Mesothelial cell of epicardium (in vitro differentiated cells): Measurements from ENCODE around the gene NCK1. TPM values are rescaled to one million over a fixed set of nuclear protein-coding genes. Genes with fewer than 3 reads are reported as not detected.

Experiments used
- DNase-seq, 2 experiments: peaks; one replicate each; pipeline ENCODE4 v3.0.0; 2021; ENCODE audit warnings: low spot score in 2 of 2; ENCODE audit not compliant: unreplicated experiment in 2 of 2
- H3K27ac Mint-ChIP-seq: 2 replicates; pipeline ENCODE4 v1.8.0; 2021; ENCODE audit warnings: mixed read lengths
- H3K27me3 Mint-ChIP-seq: 2 replicates; pipeline ENCODE4 v1.8.0; 2021; ENCODE audit warnings: low read depth, mixed read lengths
- H3K36me3 Mint-ChIP-seq: 2 replicates; pipeline ENCODE4 v1.8.0; 2021; ENCODE audit warnings: mixed read lengths
- H3K4me1 Mint-ChIP-seq: 2 replicates; pipeline ENCODE4 v1.8.0; 2021; ENCODE audit warnings: mixed read lengths
- H3K4me3 Mint-ChIP-seq: 2 replicates; pipeline ENCODE4 v1.8.0; 2021; ENCODE audit warnings: mild to moderate bottlenecking, moderate library complexity, mixed read lengths
- H3K9me3 Mint-ChIP-seq: 2 replicates; pipeline ENCODE4 v1.8.0; 2021; ENCODE audit warnings: mixed read lengths
- total RNA-seq: library from RNA; stranded (reverse); gene quantifications from 3 replicates; pipeline ENCODE4 v1.2.1, GENCODE V29; 2021
- TF ChIP-seq, protein P1 (sequence below): fragments of 200-600 bp; sonication (generic); IDR thresholded peaks from one replicate; pipeline ENCODE4 v1.5.0; 2021; ENCODE audit warnings: antibody characterized with exemption; ENCODE audit not compliant: unreplicated experiment

Gene NCK1
- total RNA-seq, 1 donor from 2014 or later: 27.9 TPM

DNA sequence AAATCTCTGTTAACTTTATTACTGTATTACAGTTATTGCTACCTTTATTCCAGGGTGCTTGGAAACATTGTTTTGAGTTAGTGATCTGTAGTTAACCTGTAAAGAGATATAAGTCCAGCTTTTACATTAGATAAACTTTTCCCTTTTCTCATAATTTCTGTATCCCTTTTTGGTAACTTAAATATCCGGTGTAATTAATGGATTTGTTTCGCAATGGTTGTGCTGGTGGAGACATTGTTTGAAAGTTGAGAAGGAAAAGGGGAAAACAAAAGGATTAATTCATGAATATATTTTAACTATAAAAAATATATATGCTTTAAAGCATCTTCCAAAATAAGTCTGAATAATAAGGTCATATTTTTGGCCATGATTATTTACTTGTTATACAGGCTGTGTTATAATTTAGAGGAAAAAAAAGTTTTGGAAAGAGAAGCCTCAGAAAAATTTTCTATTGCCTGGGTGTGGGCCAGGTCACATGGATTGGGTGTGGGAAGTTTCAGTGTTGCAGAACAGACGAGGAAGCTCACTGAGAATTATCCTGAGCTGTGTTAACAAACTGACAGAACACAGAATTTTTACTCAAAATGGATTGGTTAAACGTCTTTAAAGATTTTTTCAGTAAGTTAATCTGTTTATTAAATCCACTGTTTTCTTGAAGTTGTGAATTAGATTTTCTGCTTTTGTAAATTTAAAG, 68.1 kb downstream of the NCK1 start:
- peaks cover 22% of the 10 kb centered on the region for H3K36me3 Mint-ChIP-seq
- H3K27ac Mint-ChIP-seq: peak overlapping the region; percentile 51
- no peak overlapping the region for H3K4me3 Mint-ChIP-seq

DNA sequence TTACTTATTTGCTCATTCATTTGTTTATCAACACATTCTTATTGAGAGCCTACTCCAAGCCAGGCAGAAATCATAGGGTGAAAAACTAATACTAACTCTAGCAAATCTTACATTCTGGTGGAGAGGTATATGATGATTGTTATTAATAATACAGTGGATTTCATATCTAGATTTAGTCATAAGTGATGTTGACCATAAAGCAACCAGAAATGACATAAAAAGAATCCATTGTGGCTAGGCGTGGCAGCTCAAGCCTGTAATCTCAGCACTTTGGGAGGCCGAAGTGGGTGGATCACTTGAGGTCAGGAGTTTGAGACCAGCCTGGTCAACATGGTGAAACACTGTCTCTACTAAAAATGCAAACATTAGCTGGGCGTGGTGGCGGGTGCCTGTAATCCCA, 69.6 kb downstream of the NCK1 start:
- Mint-ChIP-seq H3K4me1 (peaks cover 9% of the 10 kb centered on the region), H3K27ac (no peak overlapping the region), H3K4me3 (no peak overlapping the region), H3K27me3 (no peaks in the 10 kb centered on the region), H3K9me3 (peaks cover 4% of the 10 kb centered on the region), H3K36me3 (peaks cover 29% of the 10 kb centered on the region)
- DNase-seq: no peak
- TF ChIP-seq, protein P1, sequence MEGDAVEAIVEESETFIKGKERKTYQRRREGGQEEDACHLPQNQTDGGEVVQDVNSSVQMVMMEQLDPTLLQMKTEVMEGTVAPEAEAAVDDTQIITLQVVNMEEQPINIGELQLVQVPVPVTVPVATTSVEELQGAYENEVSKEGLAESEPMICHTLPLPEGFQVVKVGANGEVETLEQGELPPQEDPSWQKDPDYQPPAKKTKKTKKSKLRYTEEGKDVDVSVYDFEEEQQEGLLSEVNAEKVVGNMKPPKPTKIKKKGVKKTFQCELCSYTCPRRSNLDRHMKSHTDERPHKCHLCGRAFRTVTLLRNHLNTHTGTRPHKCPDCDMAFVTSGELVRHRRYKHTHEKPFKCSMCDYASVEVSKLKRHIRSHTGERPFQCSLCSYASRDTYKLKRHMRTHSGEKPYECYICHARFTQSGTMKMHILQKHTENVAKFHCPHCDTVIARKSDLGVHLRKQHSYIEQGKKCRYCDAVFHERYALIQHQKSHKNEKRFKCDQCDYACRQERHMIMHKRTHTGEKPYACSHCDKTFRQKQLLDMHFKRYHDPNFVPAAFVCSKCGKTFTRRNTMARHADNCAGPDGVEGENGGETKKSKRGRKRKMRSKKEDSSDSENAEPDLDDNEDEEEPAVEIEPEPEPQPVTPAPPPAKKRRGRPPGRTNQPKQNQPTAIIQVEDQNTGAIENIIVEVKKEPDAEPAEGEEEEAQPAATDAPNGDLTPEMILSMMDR: no peak

More for the DNA sequence above, 68.1 kb downstream of the NCK1 start:
- Mint-ChIP-seq H3K9me3 (no peaks in the 10 kb centered on the region), H3K4me1 (peaks cover 9% of the 10 kb centered on the region), H3K27me3 (no peaks in the 10 kb centered on the region)
- no peak for DNase-seq
- TF ChIP-seq, protein P1: no peak

DNA sequence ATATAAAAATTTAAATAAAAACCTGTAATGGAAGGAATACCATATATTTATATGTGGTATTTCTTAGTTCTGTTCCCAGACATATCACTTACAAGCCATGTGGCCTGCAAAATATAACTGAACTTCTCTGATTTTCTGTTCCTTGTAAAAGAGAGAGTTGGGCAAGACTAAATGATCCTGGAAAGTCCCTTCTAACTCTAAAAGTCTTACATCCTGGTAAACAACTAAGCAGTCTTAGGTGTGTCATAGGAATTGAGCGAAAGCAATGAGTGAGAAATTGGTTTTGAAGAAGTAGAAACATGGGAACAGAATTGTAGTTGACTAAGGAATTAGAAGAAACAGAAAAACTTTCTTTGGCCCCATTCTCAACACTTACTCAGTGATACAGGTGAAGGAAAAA, 70.5 kb downstream of the NCK1 start:
- H3K27ac Mint-ChIP-seq: no peak overlapping the region
- no peak for DNase-seq
- TF ChIP-seq, protein P1: no peak
- H3K4me1 Mint-ChIP-seq: peaks cover 9% of the 10 kb centered on the region
- peaks cover 12% of the 10 kb centered on the region for H3K9me3 Mint-ChIP-seq
- H3K27me3 Mint-ChIP-seq: no peaks in the 10 kb centered on the region
- no peak overlapping the region for H3K4me3 Mint-ChIP-seq
- peaks cover 36% of the 10 kb centered on the region for H3K36me3 Mint-ChIP-seq

DNA sequence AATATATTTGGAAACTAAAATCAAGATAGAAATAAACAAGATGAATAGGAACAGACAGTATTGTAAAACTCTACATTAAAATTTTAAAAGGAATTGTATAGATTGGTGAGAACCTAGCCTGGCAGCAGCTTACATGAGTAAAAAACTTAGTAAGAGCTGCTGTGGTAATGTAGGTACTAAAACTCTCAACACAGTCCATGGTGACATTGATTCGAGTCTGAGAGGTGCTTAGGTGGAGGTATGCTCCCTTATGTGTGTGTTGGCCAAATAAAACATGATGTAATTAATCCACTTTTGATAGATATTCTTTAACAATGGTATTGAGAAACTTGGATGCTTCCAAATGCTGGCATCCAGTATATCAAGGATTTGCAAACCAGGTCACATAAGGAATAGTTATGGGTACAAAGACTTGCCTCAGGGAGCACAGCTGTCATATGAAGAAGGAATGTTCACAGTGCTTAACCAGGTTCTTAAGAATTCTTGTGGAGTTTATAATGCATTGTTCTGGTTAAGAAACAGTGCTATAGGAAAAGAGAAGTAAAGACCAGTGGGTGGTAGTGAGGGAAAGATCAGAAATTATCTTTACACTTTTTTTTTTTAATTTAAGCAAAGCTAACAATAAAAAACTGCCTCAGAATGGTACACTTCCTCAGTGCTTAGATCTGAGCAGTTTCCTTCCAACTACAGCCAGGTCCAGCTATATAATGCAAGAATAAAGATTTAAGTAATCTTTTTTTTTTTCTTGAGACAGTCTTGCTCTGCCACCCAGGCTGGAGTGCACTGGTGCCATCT, 71.2 kb downstream of the NCK1 start:
- H3K27ac Mint-ChIP-seq: no peak overlapping the region
- no peak for DNase-seq
- H3K27me3 Mint-ChIP-seq: no peaks in the 10 kb centered on the region
- H3K36me3 Mint-ChIP-seq: peaks cover 37% of the 10 kb centered on the region
- no peak overlapping the region for H3K4me3 Mint-ChIP-seq
- peaks cover 9% of the 10 kb centered on the region for H3K4me1 Mint-ChIP-seq
- peaks cover 19% of the 10 kb centered on the region for H3K9me3 Mint-ChIP-seq
- TF ChIP-seq, protein P1: no peak

DNA sequence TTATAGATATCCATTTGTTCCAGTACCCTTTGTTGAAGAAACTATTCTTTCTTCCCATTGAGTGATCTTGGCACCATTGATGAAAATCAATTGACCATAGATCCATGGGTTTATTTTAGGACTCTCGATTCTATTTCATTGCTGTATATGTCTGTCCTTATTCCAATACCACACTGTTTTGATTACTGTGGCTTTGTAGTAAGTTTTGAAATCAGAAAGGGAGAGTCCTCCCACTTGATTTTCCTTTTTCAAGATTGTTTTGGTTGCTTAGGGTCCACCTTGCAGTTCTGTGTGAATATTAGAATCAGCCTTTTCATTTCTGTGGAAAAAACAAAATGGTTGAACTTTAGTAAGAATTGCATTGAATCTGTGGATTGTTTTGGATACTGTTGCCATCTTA, 75.2 kb downstream of the NCK1 start:
- peaks cover 38% of the 10 kb centered on the region for H3K36me3 Mint-ChIP-seq
- H3K4me3 Mint-ChIP-seq: no peak overlapping the region
- H3K27ac Mint-ChIP-seq: no peak overlapping the region
- TF ChIP-seq, protein P1: no peak
- no peaks in the 10 kb centered on the region for H3K4me1 Mint-ChIP-seq
- H3K27me3 Mint-ChIP-seq: no peaks in the 10 kb centered on the region
- peaks cover 26% of the 10 kb centered on the region for H3K9me3 Mint-ChIP-seq
- no peak for DNase-seq
